Measurements from ENCODE around the gene SH2D6.

- TF ChIP-seq CTCF (IDR thresholded peaks at IDR 0.05) (no peak), EZH2 (IDR thresholded peaks at IDR 0.05; ENCODE audit: borderline replicate concordance, insufficient read depth, low read depth, low read length, poor library complexity, severe bottlenecking) (no peak)
These were observed 18.4 kb downstream of the SH2D6 start for GRCh38 chr2:85436836-85437487.

Measured in B cell (primary cell).